SW480 (cell line): ENCODE results near the gene UMAD1.

Experiments
- DNase-seq: peaks from one replicate; pipeline ENCODE4 v3.0.0-alpha.2; 2016; ENCODE audit warnings: low spot score

UMAD1 gene

DNA sequence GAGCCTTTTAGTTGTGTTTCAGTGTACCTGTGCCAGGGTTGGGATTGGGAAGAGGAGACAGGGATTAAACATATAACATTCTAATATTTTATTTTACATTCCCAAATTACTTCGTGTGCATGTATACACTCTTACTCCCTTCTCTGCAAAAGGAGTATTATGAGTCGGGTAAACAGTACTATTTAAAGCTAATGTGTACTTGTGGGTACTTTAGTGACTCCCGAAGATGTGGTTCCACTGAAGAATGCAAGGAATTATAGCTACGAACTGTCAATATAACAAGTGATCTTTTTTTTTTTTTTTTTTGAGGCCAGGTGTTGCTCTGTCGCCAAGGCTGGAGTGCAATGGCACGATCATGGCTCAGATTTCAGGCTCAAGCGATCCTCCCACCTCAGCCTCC, 200.5 kb downstream of the UMAD1 start:
- DNase-seq, result no peak

- DNase-seq, result no peak
Measured at GRCh38 chr7:7843240-7843639, 202.7 kb downstream of the UMAD1 start.

- DNase-seq, result no peak
Measured at GRCh38 chr7:7843972-7844371, 203.4 kb downstream of the UMAD1 start.

GRCh38 chr7:7848246-7848645, 207.7 kb downstream of the UMAD1 start:
- DNase-seq, result no peak

DNA sequence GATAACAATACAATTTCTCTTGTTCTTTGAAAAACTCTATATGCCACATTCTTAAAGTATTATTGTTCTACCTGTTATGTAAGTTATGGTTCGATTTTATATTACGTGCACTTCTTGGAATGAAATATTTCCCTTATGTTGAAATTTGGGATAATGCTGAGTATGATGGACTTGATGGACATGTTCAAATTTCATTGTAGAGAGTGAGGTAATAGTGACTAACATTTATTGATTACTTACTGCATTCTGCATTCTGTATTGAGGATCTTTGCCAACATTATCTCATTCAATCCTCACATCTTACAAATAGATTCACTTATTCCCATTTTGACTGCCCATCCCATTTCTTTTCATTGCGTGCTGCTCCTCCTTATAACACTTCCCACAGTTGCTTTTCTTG, 208.3 kb downstream of the UMAD1 start:
- no peak for DNase-seq

DNA sequence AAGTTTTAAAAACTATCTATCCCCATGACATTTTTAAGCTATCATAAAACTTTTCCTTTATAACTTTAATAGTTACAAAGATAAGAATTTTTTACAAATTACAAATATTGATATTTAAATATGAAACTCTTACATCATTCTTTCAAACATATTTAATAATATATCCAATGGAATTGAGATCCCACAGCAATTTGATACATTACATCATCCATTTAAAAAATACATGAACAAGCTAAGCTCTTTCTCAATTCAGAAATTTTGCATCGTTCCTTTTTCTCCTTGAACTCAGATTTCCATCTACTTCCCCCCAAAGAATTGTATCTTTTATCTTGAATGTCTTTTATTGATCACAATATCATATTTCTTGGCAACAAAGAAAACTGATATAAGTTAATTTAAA, 209.6 kb downstream of the UMAD1 start:
- DNase-seq, result no peak

DNA sequence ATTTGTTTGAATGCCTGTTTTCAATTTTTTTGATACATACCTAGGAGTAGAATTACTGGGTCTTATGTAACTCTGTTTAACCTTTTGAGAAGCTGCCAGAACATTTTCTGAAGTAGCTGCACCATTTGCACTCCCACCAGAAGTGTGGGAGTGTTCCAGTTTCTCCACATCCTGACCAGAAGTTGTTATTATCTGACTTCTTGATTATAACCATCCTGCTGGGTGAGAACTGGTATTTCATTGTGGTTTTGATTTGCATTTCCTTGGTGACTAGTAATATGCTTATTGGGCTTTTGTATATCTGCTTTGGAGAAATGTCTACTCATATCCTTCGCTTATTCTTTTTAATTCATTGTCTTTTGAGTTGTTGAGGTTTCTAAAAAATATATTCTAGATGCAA, 210.8 kb downstream of the UMAD1 start:
- no peak for DNase-seq

DNA sequence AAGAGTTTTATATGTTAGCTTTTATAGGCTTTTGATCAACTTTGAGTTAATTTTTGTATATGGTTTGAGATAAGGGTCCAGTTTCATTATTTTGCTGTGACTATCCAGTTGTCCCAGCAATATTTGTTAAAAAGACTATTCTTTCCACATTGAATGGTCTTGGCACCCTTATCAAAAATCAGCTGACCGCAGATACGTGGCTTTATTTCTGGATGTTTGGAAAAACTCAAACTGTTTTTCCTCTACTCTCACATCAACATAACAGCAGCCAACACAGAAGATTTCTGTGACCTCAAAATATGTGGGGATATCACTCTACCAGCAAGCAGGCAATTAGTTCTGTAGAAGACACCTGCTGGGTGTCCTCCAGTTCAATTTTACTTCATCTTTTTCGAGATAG, 211.4 kb downstream of the UMAD1 start:
- no peak for DNase-seq

DNA sequence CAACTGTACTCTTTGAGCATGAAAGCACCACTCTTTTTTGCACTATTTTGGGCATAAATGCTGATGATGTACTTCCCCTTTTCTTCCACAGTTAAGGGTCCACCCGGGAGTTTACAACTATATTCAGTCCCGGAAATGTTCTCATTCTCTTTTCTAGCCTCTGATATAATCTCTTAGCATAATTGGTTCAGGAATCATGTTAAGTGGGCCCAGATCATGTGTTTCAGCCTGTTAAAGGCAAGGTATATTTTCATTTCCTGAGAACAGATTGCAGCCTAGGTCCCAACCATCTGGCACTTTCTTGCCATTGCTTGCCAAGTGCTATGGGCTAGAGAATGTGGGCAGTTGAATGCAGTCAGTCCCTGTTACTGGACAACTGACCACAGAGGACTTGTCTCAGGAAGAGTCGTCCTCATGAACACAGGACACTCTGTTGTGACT, 216.6 kb downstream of the UMAD1 start:
- no peak for DNase-seq

GRCh38 chr7:7858559-7858958, 218.0 kb downstream of the UMAD1 start:
- no peak for DNase-seq

DNA sequence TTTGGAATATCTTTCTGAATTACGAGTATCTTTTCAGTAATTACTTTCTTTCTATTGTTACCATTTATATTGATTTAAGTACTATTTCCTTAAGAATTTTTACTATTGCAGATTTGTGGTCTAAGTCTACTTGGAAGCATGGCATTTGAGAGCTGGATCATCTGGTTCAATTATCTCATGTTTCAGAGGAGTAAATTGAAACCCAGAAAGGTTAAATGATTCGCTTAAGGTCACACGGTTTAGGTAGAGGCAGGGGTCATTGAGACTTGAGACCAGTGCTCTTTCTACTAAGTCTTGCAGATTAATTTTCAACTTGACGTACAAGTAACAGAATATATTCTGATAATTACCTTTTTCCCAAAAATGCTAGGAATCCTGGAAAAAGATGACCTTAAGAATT, 218.9 kb downstream of the UMAD1 start:
- DNase-seq, result no peak

GRCh38 chr7:7861211-7861633, 220.7 kb downstream of the UMAD1 start:
- no peak for DNase-seq

- no peak for DNase-seq
Measured at GRCh38 chr7:7862393-7862792, 221.8 kb downstream of the UMAD1 start.

GRCh38 chr7:7867846-7868571, 227.5 kb downstream of the UMAD1 start:
- DNase-seq, result no peak

- no peak for DNase-seq
Measured at GRCh38 chr7:7868572-7868899, 228.0 kb downstream of the UMAD1 start.

- DNase-seq, result no peak
Measured at GRCh38 chr7:7869036-7869435, 228.5 kb downstream of the UMAD1 start.

DNA sequence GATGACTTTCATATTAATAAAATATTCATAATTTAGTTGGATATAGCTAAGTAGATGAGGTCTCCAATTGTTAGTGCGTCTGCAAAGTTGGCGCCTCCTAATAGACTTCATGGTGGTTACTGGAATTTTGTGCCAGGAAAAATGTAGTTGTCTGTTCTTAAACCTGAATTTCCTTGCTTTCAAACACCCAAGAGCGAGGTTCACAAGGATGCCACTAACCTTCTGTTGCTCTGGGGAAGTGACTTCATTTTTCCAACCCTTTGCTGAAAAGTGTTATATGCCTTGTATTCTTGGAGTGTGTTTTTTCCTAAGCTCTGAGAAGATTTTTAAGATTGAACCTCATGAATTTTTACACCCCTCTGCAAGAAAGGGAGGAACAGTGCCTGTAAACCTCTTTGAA, 229.1 kb downstream of the UMAD1 start:
- no peak for DNase-seq

DNA sequence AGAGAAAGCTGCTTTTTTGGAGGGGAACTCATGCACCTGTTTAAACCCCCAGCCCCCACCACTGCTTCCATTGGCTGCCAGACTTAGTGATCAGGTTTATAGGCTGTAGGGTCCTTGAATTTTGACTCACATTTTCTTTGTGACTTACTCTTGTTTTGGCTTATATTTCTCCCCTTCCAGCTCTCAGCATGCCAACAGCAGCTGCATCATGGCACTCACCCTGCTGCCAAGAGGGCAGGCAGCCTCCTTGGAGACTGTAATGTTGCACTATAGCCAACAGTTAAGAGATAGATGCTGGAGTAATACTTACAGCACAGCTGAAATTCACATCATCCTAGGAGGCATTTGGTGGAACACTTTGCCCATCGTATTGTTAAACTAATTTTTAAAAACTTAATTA, 230.0 kb downstream of the UMAD1 start:
- DNase-seq, result no peak

DNA sequence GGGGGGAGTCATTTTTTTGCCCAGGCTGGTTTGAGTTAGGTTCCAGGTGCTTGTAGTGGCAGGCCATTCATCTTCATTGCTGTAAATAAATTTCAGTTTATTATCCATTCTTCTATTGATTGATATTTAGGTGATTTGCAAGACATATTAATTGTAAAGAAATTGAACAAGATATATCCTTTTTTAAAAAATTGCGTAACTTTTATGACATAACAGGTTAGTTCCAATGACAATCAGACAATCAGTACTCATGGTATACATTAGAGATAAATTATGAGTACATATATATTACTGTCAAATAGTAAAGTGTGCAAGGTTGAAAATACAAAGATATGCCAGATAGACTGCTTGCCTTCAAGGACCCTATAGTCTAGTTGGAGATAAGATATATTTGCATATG, 235.9 kb downstream of the UMAD1 start:
- DNase-seq, result no peak

DNA sequence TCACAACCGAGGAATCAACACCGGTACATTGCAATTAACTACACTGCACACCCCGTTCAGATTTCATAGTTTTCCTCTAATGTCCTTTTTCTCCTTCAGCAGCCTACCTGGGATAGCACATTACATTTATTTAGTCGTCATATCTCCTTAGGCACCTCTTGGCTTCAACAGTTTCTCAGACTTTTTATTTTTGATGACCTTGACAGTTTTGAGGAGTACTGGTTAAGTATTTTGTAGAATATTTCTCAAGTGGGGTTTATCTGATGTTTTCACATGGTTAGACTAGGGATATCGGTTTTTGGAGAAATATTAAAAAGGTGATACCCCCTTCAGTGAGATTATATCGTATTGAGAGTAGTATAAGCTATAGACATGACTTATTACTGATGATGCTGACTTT, 241.0 kb downstream of the UMAD1 start:
- no peak for DNase-seq

DNA sequence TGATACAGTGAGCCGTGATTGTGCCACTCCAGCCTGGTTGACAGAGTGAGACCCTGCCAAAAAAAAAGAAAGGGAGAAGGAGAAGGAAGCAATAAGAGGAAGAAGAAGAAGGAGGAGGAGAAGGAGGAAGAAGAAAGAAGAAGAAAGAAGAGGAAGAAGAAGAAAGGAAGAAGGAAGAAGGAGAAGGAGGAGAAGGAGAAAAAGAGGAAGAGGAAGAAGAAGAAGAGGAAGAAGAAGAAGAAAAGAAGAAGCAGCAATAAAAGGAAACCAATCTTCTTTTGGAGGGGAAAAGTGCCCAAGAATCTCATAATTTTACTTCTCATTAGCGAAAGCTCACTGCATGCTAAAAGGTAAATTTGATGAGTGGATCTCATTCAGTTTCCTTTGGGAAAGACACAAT, 242.3 kb downstream of the UMAD1 start:
- no peak for DNase-seq

GRCh38 chr7:7883394-7883793, 242.8 kb downstream of the UMAD1 start:
- DNase-seq, result no peak

- no peak for DNase-seq
Measured at GRCh38 chr7:7884855-7885254, 244.3 kb downstream of the UMAD1 start.

- no peak for DNase-seq
Measured at GRCh38 chr7:7889791-7890568, 249.4 kb downstream of the UMAD1 start.
